Stimulated activated CD8-positive, alpha-beta memory T cell treated with anti-CD3 and anti-CD28 coated beads, Interleukin-12 subunit alpha, Interleukin-12 subunit beta, amount 100 ng/mL, for 24 hours (primary cell): ENCODE measurements around the gene C1orf50.
A peak's percentile ranks its signal among the peaks of the same experiment; 100 is the strongest.
"Not testable (repeated sequence)": the region's sequence is repeated elsewhere in the genome, so short reads cannot be mapped to it uniquely, and the experiment has no call there.

Source experiments
- DNase-seq: peaks from one replicate; pipeline ENCODE4 v3.0.0-alpha.2; 2020; ENCODE audit errors: extremely low read depth

The C1orf50 gene

DNA sequence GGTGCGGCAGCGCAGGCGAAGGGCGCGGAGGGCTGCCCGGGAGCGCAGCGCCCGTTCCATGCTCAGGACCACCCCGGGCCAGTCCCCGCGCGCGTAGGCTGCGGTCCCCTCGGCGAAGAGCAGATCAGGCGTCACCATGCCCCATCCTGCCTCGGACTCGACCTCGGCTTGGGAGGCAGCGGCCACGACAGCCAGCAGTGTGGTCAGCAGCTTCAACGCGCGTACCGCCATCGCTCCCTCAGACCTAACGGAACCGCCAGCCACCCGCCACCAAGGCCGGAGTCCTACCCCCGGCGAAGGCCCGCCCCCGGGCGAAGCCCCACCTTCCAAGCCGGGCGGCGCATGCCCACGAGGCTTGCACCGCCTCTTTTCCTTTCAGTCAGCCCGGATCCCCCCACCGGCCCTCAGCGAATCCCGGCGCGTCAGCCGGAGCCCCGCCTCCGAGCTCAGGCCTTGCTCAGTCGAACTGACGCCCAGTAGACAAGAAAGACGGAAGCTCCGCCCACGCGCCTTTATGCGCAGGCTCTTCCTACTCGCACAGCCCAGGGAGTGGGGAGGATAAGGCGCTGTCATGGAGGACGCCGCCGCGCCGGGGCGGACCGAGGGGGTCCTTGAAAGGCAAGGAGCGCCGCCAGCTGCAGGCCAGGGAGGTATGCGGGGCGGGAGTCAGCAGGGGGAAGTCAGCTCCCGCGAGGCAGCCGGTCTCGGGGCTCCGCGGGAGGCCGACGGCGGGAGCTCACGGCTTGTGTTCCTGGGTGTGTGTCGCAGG, at the start of gene C1orf50, which contains the start of gene P3H1:
C1orf50 (plus strand) TSS at position 509 of the 769 bp plus-strand sequence; CDS start at position 572, 63 bp downstream.
P3H1 (minus strand) TSS at position 288 of the 769 bp plus-strand sequence; CDS start at position 231, 57 bp downstream.
- peak; percentile 99 for DNase-seq

DNA sequence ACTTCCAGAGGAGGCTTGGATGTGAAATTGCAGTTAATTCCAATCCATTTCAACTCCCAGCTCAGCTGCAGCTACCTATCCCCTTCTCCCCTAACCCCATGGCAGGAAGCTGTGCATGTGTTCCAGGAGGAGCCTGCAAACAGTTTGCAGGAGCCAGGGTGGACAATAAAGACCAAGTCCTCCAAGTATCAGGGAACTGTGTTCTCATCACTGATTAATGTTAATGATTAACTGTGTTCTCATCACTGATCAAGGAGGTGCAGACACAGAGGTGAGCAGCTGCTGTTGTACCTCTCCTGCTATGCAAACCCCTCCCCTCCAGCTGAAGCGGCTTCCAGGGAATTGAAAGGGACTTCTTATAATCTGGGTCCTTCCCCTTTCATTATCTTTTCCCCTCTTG, 46.2 kb upstream of the C1orf50 start:
- no peak for DNase-seq

DNA sequence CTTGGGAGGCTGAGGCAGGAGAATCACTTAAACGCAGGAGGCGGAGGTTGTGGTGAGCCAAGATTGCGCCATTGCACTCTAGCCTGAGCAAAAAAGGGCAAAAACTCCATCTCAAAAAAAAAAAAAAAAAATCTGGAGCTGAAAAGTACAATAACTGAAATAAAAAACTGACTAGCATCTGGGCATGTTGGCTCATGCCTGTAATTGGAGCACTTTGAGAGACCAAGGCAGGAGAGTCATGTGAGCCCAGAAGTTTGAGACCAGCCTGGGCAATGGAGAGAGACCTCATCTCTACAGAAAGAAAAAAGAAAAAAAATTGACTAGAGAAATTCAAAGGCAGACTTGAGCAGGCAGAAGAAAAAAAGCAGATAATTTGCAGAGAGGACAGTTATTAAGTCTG, 45.1 kb upstream of the C1orf50 start:
- no peak for DNase-seq

DNA sequence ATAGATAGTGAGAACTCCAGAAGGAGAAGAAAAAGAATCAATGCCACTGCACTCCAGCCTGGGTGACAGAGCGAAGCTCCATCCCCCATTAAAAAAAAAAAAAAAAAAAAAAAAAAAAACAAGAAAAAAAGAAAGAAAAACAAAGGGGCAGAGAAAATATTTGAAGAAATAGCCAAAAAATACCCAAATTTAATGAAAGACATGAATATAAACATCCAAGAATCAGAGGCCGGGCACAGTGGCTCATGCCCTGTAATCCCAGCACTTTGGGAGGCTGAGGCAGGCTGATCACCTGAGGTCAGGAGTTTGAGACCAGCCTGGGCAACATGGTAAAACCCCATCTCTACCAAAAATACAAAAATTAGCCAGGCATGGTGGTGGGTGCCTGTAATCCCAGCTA, 44.6 kb upstream of the C1orf50 start:
- DNase-seq = not testable (repeated sequence)

DNA sequence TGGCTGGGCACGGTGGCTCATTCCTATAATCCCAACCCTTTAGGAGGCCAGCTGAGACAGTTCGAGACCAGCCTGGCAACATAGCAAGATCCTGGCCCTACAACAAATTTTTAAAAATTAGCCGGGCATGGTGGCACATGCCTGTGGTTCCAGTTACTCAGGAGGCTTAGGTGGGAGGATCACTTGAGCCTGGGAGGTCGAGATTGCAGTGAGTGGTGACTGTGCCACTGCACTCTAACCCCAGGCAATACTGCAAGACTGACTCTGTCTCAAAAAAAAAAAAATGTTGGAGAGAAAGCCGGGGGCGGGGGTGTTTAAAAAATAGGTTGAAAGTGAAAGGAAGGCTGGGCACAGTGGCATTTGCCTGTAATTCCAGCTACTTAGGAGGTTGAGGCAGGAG, 43.5 kb upstream of the C1orf50 start:
- DNase-seq = no peak

DNA sequence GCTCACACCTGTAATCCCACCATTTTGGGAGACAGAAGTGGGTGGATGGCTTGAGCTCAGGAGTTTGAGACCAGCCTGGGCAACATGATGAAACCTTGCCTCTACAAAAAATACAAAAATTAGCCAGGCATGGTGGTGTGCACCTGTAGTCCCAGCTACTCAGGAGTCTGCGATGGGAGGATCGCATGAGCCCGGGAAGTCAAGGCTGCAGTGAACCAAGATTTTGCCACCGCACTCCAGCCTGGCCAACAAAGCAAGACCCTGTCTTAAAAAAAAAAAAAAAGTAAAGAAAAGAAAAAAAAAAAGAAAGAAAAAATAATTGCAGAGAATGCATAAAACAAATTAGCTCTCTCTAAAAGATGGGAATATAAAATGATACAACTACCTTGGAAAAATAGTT, 41.2 kb upstream of the C1orf50 start:
- DNase-seq = not testable (repeated sequence)

DNA sequence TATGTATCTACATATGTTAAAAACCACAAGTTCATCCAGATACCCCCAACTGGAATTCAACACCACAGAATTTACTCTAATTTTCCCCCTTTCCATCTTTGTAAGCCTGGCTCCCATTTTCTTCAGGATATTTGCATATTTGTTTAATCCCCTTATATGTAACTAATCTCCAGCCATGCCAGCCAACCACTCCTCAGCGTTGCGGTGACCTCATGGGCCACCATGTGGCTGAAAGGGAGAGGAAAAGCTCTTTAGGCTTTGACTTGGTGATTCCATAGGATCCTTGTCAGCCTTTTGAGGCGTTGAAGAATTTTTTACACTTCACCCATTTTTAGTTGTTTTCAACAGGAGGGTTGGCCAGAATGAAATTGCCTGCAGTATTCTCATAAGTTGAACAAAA, 37.0 kb upstream of the C1orf50 start:
- DNase-seq = no peak

DNA sequence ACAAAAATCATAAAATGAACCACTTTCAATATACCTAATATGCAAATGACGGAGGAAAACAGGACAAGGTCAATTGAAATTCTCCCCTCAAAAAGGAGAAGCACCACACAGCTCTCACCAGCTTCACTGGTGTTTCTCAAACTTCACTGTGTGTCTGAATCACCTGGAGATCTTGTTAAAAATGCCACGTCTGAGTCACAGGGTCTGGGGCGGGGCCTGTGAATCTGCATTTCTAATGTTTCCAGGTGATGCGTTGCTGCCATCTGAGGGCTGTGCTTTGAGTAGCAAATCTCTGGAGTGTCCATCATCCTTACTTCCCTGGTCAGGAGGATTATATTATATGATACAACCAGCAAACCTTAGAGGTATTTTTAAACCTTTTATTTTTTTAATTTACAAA, 36.1 kb upstream of the C1orf50 start:
- peak; percentile 24 for DNase-seq

DNA sequence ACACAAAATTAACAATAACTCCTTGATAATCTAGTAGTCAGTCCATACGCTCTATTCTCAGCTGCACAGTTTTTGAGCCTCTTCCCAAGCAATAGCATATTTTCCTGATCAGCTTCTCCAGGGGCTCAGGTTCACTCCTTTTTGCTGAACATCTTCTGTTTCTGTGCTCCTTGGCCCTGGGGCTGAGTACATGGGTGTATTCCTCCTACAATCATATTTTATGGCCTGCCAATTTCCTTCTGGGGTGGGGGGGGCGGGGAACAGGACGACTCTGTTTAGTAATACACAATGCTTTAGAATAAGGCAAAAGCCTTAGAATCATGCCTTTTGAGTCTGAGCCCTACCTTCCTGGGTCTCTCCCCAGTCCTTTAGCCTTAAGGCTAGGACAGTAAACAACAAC, 35.5 kb upstream of the C1orf50 start:
- DNase-seq = no peak

DNA sequence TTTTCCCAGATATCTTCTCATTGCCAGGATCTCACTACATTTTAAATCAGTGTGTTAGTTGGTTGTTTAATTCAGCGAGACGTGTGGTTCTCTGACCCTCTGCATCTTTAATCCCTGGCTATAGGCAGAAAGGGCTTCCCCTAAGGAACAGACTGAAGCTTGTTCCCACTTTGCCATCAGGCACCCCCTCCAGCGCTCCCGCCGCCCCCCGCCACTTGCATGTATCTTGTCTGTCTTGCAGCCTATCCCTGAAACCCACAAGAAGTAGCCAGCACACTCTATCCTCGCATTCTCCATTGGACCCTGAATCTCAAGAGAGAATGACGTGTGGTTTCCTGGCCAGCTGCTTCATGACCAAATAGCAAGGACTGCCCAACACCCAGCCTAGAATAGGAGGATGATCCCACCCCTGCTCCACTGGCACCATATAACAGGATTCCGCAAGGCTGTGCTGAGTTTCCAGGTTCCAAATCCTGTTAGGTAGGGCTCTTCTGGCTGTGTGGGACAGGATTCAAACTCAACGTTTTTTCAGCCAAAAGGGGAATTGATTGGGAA, 34.8 kb upstream of the C1orf50 start:
- DNase-seq = no peak

DNA sequence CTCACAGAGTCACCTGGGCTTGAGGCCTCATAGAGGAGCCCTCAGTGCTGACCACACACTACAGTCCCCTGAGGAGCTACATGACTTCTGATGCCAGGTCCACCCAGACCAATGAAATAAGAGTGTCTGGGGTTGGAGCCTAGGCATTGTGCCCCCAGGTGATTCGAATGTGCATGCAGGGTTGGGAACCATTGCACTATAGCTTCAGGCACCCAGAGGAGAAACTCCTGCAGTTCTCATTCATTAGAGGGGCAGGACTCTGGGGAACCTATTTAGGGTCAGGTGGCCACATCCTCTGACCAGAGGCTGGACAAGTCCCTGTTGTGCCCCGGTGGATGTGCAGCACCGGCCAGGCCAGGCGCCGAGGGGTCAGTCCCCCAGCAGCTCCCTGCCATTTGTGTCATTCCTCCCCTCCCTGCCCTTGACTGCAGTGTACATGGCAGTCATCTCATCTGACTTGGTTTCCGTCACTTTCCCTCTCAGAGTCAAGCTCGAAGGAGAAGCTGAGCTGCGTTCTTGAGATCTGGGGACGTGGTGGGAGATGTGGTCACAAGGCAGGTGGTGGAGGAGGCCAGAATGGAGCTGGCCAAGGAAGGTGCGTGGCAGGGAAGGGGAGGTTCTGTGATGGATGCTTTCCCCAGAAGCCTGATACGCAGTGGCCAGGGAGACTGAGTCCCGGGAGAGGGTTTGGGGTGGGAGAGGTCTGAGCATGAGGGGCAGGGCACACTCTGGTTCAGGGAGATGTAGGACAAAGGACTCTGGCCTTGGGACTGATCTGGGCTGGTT, 33.4 kb upstream of the C1orf50 start:
- DNase-seq = no peak

DNA sequence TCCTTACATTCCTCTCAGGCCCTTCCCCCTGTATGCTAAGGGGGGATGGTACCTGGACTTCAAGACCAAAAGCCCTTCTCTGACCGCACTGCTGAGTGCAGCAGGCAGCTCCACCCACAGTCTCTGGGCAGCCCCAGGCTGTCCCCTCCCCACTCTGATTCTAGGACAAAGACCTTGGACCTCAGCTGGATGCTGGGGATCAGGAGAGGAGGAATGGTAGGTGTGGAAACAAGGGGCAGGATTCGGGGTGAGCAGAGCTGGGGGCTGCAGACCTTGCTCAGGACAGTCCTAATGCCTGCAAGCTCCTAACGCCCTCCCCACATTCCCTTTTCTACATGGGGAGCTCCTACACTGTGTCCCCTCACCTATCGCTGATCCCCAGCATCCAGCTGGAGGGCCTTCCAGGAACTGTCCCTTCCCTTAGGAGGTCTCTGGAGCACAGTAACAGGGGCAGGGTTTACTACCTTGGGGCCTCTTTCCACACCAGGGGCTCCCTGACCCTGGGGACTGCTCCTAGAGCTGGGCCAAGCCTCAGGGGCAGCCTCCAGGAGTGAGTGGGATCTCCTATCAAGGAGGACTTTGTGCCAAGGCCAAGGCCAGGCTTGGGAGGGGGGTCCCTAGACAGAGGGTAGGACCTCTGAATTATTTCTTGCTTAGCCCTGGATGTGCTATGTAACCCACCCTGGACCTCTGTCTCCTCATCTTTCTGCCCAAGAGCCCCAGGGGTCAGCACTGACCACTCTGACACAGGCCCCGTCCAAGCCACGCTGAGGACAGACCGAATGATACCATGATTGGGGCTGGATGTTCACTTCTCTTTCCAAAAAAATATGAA, 32.6 kb upstream of the C1orf50 start:
- DNase-seq = no peak

DNA sequence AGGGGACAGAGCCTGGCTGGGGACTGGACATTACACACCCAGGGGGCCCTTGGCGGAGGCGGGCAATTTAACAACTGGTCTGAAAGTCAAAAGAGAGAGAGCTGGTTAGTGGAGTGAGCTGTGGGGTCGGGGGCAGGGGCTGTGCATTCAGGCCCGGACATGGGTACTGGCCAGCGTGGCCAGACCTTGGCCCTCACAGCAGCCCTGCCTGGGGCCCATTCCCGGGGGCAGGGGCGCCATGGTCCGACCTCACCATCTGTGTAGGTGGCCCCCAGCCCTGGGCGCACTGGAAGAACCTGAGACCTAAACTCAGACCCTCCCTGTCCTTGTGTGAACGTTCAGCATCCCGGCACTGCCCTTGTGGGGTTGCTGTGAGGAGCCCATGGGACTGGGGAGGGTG, 32.0 kb upstream of the C1orf50 start:
- DNase-seq = no peak

DNA sequence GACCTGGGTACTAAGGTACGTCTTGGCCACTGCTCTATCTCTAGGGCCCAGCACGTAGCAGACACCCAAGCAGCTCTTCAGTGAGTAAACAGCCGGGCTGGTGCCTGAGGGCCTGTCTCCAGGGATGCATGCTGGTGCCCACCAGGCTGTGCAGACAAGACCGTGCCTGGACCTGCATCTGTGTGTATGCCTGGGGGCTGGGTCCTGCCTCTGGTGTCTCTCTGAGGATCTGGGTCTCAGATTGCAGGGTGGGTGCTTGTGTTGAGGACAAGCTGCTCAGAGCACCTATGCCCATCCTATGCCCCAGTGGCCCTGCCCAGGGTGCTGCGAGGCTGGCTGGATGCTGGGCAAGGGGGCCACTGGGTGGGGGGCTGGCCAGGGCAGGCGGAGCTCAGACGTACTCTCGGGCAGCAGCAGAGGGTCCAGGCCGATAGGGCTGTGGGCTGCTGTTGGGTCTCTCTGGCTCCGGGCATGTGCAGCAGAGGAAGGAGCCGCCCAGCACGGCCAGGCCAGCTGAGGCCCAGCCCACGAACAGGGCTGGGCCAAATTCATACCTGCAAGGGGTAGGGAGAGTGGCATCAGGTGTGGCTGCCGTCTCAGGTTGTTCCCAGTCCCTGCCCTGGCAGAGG, 31.5 kb upstream of the C1orf50 start:
- no peak for DNase-seq

DNA sequence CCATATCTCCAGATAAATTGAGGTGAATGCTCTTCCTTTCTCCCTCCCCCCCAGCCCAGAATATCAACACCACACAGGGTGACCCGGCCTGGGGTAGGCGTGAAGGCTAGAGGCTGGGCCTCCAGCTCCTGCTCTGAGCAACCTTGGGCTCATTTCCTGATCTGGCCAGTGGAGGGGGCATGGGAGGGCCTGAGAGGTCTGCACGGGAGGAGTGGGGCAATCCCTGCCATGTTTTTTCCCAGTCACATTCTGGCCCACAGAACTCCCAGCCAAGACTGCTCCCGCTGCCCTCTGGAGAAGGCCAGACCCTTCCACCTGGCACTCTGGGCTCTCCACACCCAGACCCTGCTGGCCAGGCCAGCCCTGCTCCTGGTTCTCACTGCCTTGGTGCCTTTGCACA, 30.9 kb upstream of the C1orf50 start:
- DNase-seq = no peak

DNA sequence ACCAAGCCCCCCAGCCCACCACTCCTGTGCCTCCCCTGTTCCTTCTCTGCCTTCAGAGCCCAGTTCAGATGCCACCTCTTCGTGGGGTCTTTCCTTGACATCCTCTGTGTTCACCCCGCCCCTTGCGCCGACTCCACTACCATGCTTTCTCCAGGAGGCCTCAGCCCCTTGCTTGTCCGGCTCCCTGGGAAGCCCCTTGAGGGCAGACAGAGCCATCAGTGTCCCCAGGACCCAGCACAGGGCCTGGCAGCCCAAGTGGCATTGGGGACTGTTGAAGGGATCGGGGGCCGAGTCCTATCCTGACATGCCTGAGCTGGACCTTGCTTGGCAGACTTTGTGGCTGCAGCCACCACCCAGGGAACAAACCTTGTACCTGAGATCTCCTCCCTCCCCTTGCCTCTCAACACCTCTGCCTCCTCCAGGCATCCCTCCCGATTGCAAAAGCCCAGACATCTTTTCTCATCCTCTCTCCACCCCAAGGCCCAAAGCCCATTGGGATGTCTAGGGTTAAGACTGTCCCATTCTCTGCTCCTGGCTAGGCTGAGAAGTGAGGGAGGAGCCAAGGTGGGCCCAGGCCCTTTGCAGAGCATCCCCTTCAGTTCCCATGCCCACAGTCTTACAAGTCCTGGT, 30.4 kb upstream of the C1orf50 start:
- no peak for DNase-seq

DNA sequence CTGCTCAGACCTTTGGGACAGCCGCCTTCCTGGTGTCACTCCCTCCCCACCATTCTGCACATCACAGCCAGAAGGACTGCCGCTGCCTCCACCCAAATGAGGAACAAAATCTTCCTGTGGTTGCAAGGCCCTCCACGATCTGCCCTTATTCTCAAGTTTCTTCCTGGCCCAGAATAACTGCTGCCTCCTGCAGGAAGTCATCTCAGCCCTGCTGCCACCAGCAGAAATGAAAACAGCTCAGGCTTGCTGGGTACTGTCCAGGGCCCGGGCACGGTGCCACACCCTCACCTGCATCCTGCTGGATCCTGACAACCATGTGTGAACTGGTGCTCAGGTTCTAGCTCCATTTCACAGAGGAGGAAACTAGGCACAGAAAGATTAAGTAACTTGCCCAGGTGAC, 29.8 kb upstream of the C1orf50 start:
- DNase-seq = no peak

DNA sequence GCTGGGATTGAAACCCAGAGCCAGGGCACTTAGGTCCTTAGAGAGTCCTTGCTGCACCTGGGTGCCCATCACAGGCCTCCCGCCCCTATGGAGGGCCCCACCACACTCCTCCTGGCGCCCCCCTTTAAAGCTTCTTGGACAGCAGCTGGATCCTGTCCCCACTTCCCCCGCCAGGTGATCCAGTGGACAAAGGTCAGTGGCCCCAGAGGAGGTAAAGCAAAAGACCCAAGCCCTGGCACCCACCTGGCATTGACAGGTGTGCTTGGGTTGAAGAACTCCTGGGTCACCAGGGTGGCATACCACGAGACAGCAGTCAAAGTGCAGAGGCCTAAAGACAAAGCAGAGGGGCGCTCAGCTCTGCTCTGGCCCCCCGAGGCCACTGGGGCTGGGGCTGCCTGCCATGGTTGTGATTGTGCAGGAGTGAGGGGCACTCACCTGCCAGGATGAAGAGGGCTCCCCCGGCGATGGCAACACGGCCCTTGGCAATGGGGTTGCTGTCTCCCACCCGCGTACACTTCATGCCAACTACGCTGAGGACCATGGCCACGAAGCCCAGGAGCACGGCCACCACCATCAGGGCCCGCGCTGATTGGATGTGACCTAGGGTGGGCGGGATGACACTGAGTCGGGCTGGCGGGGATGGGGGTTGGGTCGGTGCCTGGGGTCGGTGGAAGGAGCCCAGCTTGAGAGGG, 28.9 kb upstream of the C1orf50 start:
- DNase-seq = no peak

DNA sequence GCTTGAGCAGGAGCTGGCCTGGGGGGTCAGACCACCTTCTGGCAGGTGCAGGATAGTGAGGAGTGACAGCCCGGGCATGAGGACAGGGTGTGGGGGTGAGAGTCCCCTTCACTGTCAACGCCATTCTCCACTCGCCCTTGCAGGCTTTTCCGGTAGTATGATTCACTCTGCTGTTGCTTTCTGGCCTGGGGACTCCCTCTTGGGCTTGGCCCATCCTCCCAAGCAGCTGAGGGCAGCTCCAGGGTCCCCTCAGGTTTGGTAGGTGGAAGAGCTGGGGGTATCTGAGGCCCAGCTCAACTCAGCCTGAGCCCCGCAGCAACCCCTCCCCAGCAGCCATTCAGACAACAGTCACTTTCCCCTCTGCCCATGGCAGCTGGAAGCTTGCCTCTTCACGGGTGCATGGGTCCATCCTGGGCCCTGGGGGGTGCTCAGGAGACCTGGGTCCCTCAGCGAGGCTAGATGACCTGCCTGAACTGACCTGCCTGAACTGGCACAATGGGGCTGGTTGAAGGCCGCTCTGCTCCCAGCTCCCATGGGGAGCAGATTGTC, 28.3 kb upstream of the C1orf50 start:
- no peak for DNase-seq
